Left ventricle myocardium inferior (tissue), 1 donor: ENCODE results near the gene SLC6A19. TPM values are rescaled to one million over a fixed set of nuclear protein-coding genes. Genes with fewer than 3 reads are reported as not detected.

Experiments used
- DNase-seq: peaks from one replicate; pipeline ENCODE4 v3.0.0-alpha.2; 2020
- H3K27ac ChIP-seq: fragments of 200-600 bp; replicated peaks from 2 replicates; pipeline ENCODE4 v1.8.0; 2021
- H3K27me3 ChIP-seq: fragments of 200-600 bp; 2 replicates; pipeline ENCODE4 v1.8.0; 2021; ENCODE audit warnings: low read depth
- H3K36me3 ChIP-seq: fragments of 200-600 bp; 2 replicates; pipeline ENCODE4 v1.8.0; 2021
- H3K4me1 ChIP-seq: fragments of 200-600 bp; 2 replicates; pipeline ENCODE4 v1.8.0; 2021
- H3K4me3 ChIP-seq: fragments of 200-600 bp; 2 replicates; pipeline ENCODE4 v1.8.0; 2021; ENCODE audit warnings: mild to moderate bottlenecking, moderate library complexity
- H3K9me3 ChIP-seq: fragments of 200-600 bp; replicated peaks from 2 replicates; pipeline ENCODE4 v1.8.0; 2021
- intact Hi-C: fragments of 100-400 bp; cut with micrococcal nuclease; formaldehyde crosslinking; loops from one replicate; pipeline ENCODE4 v1.11.0; 2022
- total RNA-seq: library from RNA; stranded (reverse); fragmentation: NEBNext Ultra II Directional; extraction: Animal tissue kit (Norgen Biotek cat#: 25700); gene quantifications from one replicate; pipeline ENCODE4 v1.2.1, GENCODE V29; 2021
- TF ChIP-seq, protein P1 (sequence below): fragments of 200-600 bp; IDR thresholded peaks from 2 replicates; pipeline ENCODE4 v1.8.0; 2021; ENCODE audit warnings: antibody characterized with exemption, mild to moderate bottlenecking, borderline replicate concordance
- donor health status: DM: no; HTN: yes; CAD: no; lungs with severe emphysema.

Gene SLC6A19
- total RNA-seq, 1 donor from 2014 or later: not detected

DNA sequence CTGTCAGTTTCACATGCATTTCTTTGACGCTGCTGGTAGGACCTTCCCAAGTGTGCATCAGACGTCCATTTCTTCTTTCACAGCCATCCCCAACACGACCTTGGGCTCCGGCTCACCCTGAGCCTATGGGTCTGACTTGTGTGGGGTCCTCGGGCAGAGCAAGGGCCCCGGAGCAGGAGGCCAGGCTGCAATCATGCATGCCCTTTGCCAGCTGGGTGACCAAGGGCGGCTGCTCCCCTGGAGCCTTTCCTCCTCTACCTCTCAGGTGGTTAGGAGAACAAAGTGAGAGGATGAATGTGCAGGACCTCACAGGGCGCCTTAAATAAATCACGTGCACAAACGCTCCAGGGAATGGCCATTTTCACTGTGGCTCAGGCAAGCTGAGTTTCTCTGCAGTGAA lies 60.2 kb downstream of the SLC6A19 start:
- no peaks in the 10 kb centered on the region for H3K36me3 ChIP-seq
- no peak overlapping the region for H3K27ac ChIP-seq
- no peaks in the 10 kb centered on the region for H3K4me1 ChIP-seq
- DNase-seq: no peak
- TF ChIP-seq, protein P1, sequence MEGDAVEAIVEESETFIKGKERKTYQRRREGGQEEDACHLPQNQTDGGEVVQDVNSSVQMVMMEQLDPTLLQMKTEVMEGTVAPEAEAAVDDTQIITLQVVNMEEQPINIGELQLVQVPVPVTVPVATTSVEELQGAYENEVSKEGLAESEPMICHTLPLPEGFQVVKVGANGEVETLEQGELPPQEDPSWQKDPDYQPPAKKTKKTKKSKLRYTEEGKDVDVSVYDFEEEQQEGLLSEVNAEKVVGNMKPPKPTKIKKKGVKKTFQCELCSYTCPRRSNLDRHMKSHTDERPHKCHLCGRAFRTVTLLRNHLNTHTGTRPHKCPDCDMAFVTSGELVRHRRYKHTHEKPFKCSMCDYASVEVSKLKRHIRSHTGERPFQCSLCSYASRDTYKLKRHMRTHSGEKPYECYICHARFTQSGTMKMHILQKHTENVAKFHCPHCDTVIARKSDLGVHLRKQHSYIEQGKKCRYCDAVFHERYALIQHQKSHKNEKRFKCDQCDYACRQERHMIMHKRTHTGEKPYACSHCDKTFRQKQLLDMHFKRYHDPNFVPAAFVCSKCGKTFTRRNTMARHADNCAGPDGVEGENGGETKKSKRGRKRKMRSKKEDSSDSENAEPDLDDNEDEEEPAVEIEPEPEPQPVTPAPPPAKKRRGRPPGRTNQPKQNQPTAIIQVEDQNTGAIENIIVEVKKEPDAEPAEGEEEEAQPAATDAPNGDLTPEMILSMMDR: no peak
- no peak overlapping the region for H3K4me3 ChIP-seq
- peaks cover 19% of the 10 kb centered on the region for H3K27me3 ChIP-seq
- H3K9me3 ChIP-seq: peaks cover 37% of the 10 kb centered on the region
- intact Hi-C loops: no loop called here

DNA sequence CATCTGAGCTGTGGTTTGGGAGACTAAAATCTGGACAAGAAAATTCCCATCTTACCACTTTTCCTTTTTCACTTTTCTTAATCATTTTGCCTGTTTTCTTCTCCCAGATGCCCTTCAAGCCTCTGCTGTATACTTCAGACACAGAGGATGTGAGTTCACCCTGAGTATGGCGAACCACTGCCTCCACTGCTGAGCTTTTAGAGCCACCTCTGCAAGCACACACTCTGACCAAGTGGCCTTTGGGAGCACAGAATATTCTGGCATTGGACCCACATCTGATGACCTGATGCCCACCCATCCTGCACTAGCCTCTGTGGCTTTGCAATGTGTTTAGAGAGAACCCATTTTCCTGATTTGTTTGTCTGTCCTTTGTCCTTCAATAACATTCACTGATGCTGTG lies 61.0 kb downstream of the SLC6A19 start:
- no peak for DNase-seq
- H3K36me3 ChIP-seq: no peaks in the 10 kb centered on the region
- no peak overlapping the region for H3K27ac ChIP-seq
- peaks cover 37% of the 10 kb centered on the region for H3K9me3 ChIP-seq
- no peak overlapping the region for H3K4me3 ChIP-seq
- H3K4me1 ChIP-seq: no peaks in the 10 kb centered on the region
- intact Hi-C loops: no loop called here
- peaks cover 17% of the 10 kb centered on the region for H3K27me3 ChIP-seq
- TF ChIP-seq, protein P1: no peak

DNA sequence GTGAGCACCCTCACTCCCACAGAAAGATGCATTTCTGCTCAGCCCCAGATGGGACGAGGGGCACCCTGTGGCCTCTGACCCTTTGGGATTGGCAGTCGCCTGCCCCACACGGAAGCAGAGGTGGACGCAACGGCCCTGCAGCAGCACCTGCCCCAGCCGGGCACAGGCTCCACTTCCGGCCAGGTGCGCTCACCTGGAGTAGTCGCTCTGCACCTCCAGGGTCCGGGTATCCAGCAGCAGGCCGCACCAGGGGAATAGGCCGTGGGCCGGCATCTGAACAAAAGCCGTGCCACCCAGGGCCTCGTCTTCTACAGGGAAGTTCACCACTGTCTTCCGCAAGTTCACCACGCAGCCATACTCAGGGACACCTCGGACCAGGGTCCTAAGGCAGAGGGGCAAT lies 62.8 kb downstream of the SLC6A19 start:
- TF ChIP-seq, protein P1: no peak
- H3K27ac ChIP-seq: no peak overlapping the region
- H3K36me3 ChIP-seq: no peaks in the 10 kb centered on the region
- peaks cover 37% of the 10 kb centered on the region for H3K9me3 ChIP-seq
- no peaks in the 10 kb centered on the region for H3K4me1 ChIP-seq
- no peak overlapping the region for H3K4me3 ChIP-seq
- intact Hi-C loops: no loop called here
- no peak for DNase-seq
- H3K27me3 ChIP-seq: peaks cover 10% of the 10 kb centered on the region

- DNase-seq: no peak
- intact Hi-C loops: no loop called here
- no peak overlapping the region for H3K4me3 ChIP-seq
- H3K27ac ChIP-seq: no peak overlapping the region
- H3K9me3 ChIP-seq: peaks cover 37% of the 10 kb centered on the region
- TF ChIP-seq, protein P1: no peak
- H3K36me3 ChIP-seq: no peaks in the 10 kb centered on the region
- no peaks in the 10 kb centered on the region for H3K4me1 ChIP-seq
- H3K27me3 ChIP-seq: peaks cover 10% of the 10 kb centered on the region
These were observed 63.6 kb downstream of the SLC6A19 start for GRCh38 chr5:1265026-1265425.

GRCh38 chr5:1265461-1266455 lies 64.4 kb downstream of the SLC6A19 start:
- Histone ChIP-seq H3K4me1 (no peaks in the 10 kb centered on the region), H3K27ac (no peak overlapping the region), H3K9me3 (peaks cover 32% of the 10 kb centered on the region), H3K4me3 (no peak overlapping the region), H3K36me3 (no peaks in the 10 kb centered on the region), H3K27me3 (peaks cover 10% of the 10 kb centered on the region)
- DNase-seq: no peak
- TF ChIP-seq, protein P1: no peak
- intact Hi-C loops: no loop called here
